SU-DHL-6 (cell line): Measurements from ENCODE around the gene ABL2.

Experiments used
- H2AFZ ChIP-seq: fragments of 200-600 bp; sonication (generic); 2 replicates; pipeline ENCODE4 v1.6.1; 2014; ENCODE audit warnings: low read depth, mild to moderate bottlenecking, moderate library complexity, mixed read lengths, antibody characterized with exemption, low read length; ENCODE audit not compliant: severe bottlenecking
- H3F3A ChIP-seq: fragments of 200-600 bp; shearing (Covaris generic); 2 replicates; pipeline ENCODE4 v1.6.0; 2016; ENCODE audit warnings: antibody characterized with exemption, mild to moderate bottlenecking; ENCODE audit not compliant: insufficient read depth
- H3K27ac ChIP-seq: fragments of 200-600 bp; sonication (generic); 2 replicates; pipeline ENCODE4 v1.5.1; 2016; ENCODE audit warnings: low read depth, mild to moderate bottlenecking, low read length, moderate library complexity, mixed read lengths
- H3K27me3 ChIP-seq: fragments of 200-600 bp; sonication (generic), shearing (Covaris generic); 2 replicates; pipeline ENCODE4 v1.6.0; 2014; ENCODE audit warnings: mild to moderate bottlenecking, low read length
- H3K36me3 ChIP-seq: fragments of 200-600 bp; sonication (generic); 2 replicates; pipeline ENCODE4 v1.6.1; 2014; ENCODE audit warnings: mild to moderate bottlenecking, low read length, mixed read lengths
- H3K4me2 ChIP-seq: fragments of 300-600, 200-600 bp; shearing (Covaris generic), sonication (generic); 2 replicates; pipeline ENCODE4 v1.6.0; 2014; ENCODE audit warnings: low read length, low read depth, mild to moderate bottlenecking; ENCODE audit not compliant: poor library complexity, severe bottlenecking
- H3K4me3 ChIP-seq: fragments of 200-600 bp; sonication (generic); 2 replicates; pipeline ENCODE4 v1.5.1; 2014; ENCODE audit warnings: antibody characterized with exemption, low read length, mild to moderate bottlenecking, mixed read lengths; ENCODE audit not compliant: insufficient read depth, poor library complexity, severe bottlenecking
- H3K79me2 ChIP-seq: fragments of 200-600 bp; sonication (generic); 2 replicates; pipeline ENCODE4 v1.6.1; 2014; ENCODE audit warnings: mild to moderate bottlenecking, low read length, moderate library complexity; ENCODE audit not compliant: insufficient read depth
- H3K9ac ChIP-seq: fragments of 200-600 bp; sonication (generic); 2 replicates; pipeline ENCODE4 v1.7.0; 2014; ENCODE audit warnings: mild to moderate bottlenecking, low read length
- H3K9me2 ChIP-seq: fragments of 200-600 bp; sonication (generic); replicated peaks from 2 replicates; pipeline ENCODE4 v1.6.1; 2014; ENCODE audit warnings: low read length; ENCODE audit not compliant: insufficient read depth
- H3K9me3 ChIP-seq: fragments of 200-600 bp; sonication (generic); 2 replicates; pipeline ENCODE4 v1.6.1; 2014; ENCODE audit warnings: low read length, mixed read lengths; ENCODE audit not compliant: insufficient read depth
- H4K20me1 ChIP-seq: fragments of 200-600 bp; sonication (generic); 2 replicates; pipeline ENCODE4 v1.6.1; 2014; ENCODE audit warnings: low read depth, mild to moderate bottlenecking, antibody characterized with exemption, low read length, moderate library complexity, mixed read lengths
- CTCF ChIP-seq: fragments of 200-600 bp; sonication (generic); IDR thresholded peaks from one replicate; pipeline ENCODE4 v1.5.1; 2017; ENCODE audit warnings: antibody characterized with exemption, mild to moderate bottlenecking, low read length, moderate library complexity; ENCODE audit not compliant: insufficient read depth, poor library complexity, severe bottlenecking
- EZH2phosphoT487 ChIP-seq: fragments of 200-600 bp; sonication (generic), shearing (Covaris generic); conservative IDR thresholded peaks from 2 replicates; pipeline ENCODE4 v1.6.1; 2018; ENCODE audit warnings: mild to moderate bottlenecking, antibody characterized with exemption, low read length, moderate library complexity, mixed read lengths

ABL2 gene

DNA sequence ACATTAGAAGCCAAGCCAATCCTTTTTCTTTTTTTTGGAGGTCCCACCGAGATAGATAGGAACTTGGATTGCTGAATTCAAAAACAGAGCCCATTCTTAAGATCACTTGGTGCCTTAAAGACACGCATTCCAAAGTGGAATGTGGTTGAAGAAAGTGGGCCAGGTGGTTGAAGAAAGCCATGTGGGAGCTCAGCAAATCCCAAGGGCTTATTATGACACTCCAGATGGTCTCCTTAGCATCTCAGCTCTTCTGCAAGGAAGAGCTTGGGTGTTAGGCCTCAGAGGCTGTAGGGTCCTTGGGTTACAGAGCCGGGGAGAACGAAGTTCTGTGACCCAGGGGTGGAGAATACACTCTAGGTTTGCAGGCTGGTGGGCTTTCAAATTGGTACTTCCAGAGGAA, 134.1 kb downstream of the ABL2 start:
- Histone ChIP-seq H2AFZ (no peak overlapping the region), H3K9ac (no peak overlapping the region), H3K36me3 (0 out of 2 replicates have a peak, but pooled peaks cover 3% of the 10 kb centered on the region), H4K20me1 (no peaks in the 10 kb centered on the region), H3K9me3 (no peaks in the 10 kb centered on the region), H3K79me2 (peaks cover 9% of the 10 kb centered on the region; the same call in 1 of the 2 replicates), H3K27ac (no peak overlapping the region), H3K4me2 (no peak overlapping the region), H3F3A (no peaks in the 10 kb centered on the region; the same call in 1 of the 2 replicates), H3K4me3 (no peak overlapping the region), H3K9me2 (no peaks in the 10 kb centered on the region), H3K27me3 (no peaks in the 10 kb centered on the region)
- TF ChIP-seq CTCF, result no peak
- no peak for TF ChIP-seq EZH2phosphoT487

- Histone ChIP-seq H3K4me3 (no peak overlapping the region), H3K27ac (no peak overlapping the region), H3K4me2 (no peak overlapping the region), H3K9ac (no peak overlapping the region), H3K36me3 (0 out of 2 replicates have a peak, but pooled peaks cover 3% of the 10 kb centered on the region), H4K20me1 (no peaks in the 10 kb centered on the region), H2AFZ (no peak overlapping the region), H3K79me2 (peaks cover 12% of the 10 kb centered on the region; the same call in 1 of the 2 replicates), H3F3A (no peaks in the 10 kb centered on the region; the same call in 1 of the 2 replicates), H3K27me3 (no peaks in the 10 kb centered on the region), H3K9me2 (no peaks in the 10 kb centered on the region), H3K9me3 (no peaks in the 10 kb centered on the region)
- TF ChIP-seq CTCF, result no peak
- TF ChIP-seq EZH2phosphoT487, result no peak
These were observed 134.7 kb downstream of the ABL2 start for GRCh38 chr1:179094818-179095217.

DNA sequence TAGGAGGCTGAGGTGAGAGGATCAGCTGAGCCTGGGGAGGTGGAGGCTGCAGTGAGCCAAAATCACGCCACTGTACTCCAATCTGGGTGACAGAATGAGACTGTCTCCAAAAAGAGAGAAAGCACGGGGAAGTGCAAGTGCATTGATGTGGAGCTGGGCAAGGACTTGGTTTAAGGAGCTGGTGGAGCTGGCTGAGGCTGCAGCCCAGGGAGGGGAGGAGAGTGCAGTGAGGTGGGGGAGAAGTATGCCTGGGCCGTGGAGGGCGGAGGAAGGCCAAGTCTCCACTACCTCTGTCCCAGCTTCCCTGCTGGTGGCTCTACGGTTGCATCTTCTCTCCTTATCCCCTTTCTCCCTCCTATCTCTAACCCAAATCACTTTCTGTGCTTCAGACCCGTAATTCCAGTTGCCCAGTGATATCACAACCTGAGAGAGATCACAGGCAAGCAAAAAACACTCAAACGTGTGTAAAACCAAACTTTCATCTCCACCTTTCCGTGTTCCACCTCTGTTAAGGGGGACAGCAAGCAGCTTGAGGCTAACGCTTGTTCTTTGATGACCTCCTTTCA, 136.5 kb downstream of the ABL2 start:
- Histone ChIP-seq H3K27ac (no peak overlapping the region), H3K4me2 (no peak overlapping the region), H2AFZ (no peak overlapping the region), H3K4me3 (no peak overlapping the region), H3K27me3 (no peaks in the 10 kb centered on the region), H3K79me2 (peaks cover 13% of the 10 kb centered on the region; the same call in 1 of the 2 replicates), H3K9ac (no peak overlapping the region), H3F3A (no peaks in the 10 kb centered on the region; the same call in 1 of the 2 replicates), H3K36me3 (0 out of 2 replicates have a peak, but pooled peaks cover 3% of the 10 kb centered on the region), H4K20me1 (no peaks in the 10 kb centered on the region), H3K9me3 (no peaks in the 10 kb centered on the region), H3K9me2 (no peaks in the 10 kb centered on the region)
- no peak for TF ChIP-seq CTCF
- TF ChIP-seq EZH2phosphoT487, result no peak
